IMR-90 (cell line): ENCODE data around the gene TUBA1A. TPM values are rescaled to one million over a fixed set of nuclear protein-coding genes. Genes with fewer than 3 reads are reported as not detected.
"Not testable (repeated sequence)": the region's sequence is repeated elsewhere in the genome, so short reads cannot be mapped to it uniquely, and the experiment has no call there.

Experiments
- ATAC-seq: fragments of 200-7000 bp; cut with Tn5 transposase; 2 replicates; pipeline ENCODE4 v1.9.1; 2020; ENCODE audit warnings: low read depth, mild to moderate bottlenecking, moderate library complexity
- BruUV-seq: library from RNA; stranded (reverse); fragments of 400-500 nt; replicated peaks from 2 replicates; lab custom pipeline; 2021; lab: Mats Ljungman, UMichigan
- CTCF ChIA-PET: fragments of 300-600 bp; formaldehyde crosslinking; extraction: SDS; loops from one replicate; lab custom pipeline; 2021; ENCODE audit warnings: antibody characterized with exemption; lab: Yijun Ruan, JAX
- POLR2A ChIA-PET: fragments of 300-600 bp; sonication (Branson Sonifier 250); formaldehyde crosslinking; loops from one replicate; lab custom pipeline; 2022; ENCODE audit warnings: antibody characterized with exemption; ENCODE audit not compliant: unreplicated experiment; lab: Charles Lee
- DNase-seq: peaks from one replicate; pipeline ENCODE4 v3.0.0; 2013
- H2AFZ ChIP-seq: replicated peaks from 2 replicates; pipeline ENCODE3; 2013; ENCODE audit warnings: low read length, mild to moderate bottlenecking; ENCODE audit not compliant: poor library complexity
- H2AK5ac ChIP-seq: 2 replicates; pipeline ENCODE4 v1.6.1; 2013; ENCODE audit warnings: low read depth, low read length, inconsistent platforms
- H2AK9ac ChIP-seq: replicated peaks from 2 replicates; pipeline ENCODE3; 2013; ENCODE audit warnings: mild to moderate bottlenecking, low read depth, low read length, moderate library complexity; ENCODE audit not compliant: poor library complexity
- H2BK120ac ChIP-seq: 2 replicates; pipeline ENCODE4 v1.6.1; 2013; ENCODE audit warnings: low read depth, low read length, inconsistent platforms
- H2BK15ac ChIP-seq: 3 replicates; pipeline ENCODE4 v1.6.1; 2013; ENCODE audit warnings: low read depth, low read length, inconsistent platforms
- H2BK20ac ChIP-seq: 2 replicates; pipeline ENCODE4 v1.6.1; 2013; ENCODE audit warnings: low read depth, mild to moderate bottlenecking, inconsistent platforms, low read length, moderate library complexity
- H2BK5ac ChIP-seq: 2 replicates; pipeline ENCODE4 v1.6.1; 2013; ENCODE audit warnings: mild to moderate bottlenecking, low read depth, low read length, inconsistent platforms; ENCODE audit not compliant: poor library complexity, severe bottlenecking
- H3K14ac ChIP-seq: replicated peaks from 2 replicates; pipeline ENCODE4 v1.6.1; 2013; ENCODE audit warnings: low read depth, low read length, inconsistent platforms
- H3K18ac ChIP-seq: 2 replicates; pipeline ENCODE4 v1.6.1; 2013; ENCODE audit warnings: low read depth, low read length, control low read depth
- H3K23ac ChIP-seq: 2 replicates; pipeline ENCODE4 v1.6.1; 2013; ENCODE audit warnings: low read depth, low read length, inconsistent platforms
- H3K27ac ChIP-seq: 2 replicates; pipeline ENCODE4 v1.5.1; 2013; ENCODE audit warnings: mild to moderate bottlenecking, control low read depth, low read length; ENCODE audit not compliant: insufficient read depth
- H3K27me3 ChIP-seq: 2 replicates; pipeline ENCODE4 v1.6.1; 2013; ENCODE audit warnings: low read length; ENCODE audit not compliant: control insufficient read depth, insufficient read depth
- H3K36me3 ChIP-seq: 2 replicates; pipeline ENCODE4 v1.6.1; 2013; ENCODE audit warnings: low read length, mixed read lengths; ENCODE audit not compliant: control insufficient read depth, insufficient read depth
- H3K4ac ChIP-seq: 2 replicates; pipeline ENCODE4 v1.6.1; 2013; ENCODE audit warnings: low read depth, low read length, inconsistent platforms
- H3K4me1 ChIP-seq: 2 replicates; pipeline ENCODE4 v1.6.1; 2013; ENCODE audit warnings: low read length, mixed read lengths; ENCODE audit not compliant: control insufficient read depth, insufficient read depth
- H3K4me2 ChIP-seq: 2 replicates; pipeline ENCODE4 v1.6.1; 2013; ENCODE audit warnings: low read depth, mild to moderate bottlenecking, control low read depth, low read length, moderate library complexity
- H3K4me3 ChIP-seq: 2 replicates; pipeline ENCODE4 v1.5.1; 2013; ENCODE audit warnings: low read depth, mild to moderate bottlenecking, control low read depth, low read length, moderate library complexity; ENCODE audit not compliant: insufficient read depth
- H3K56ac ChIP-seq: 2 replicates; pipeline ENCODE4 v1.6.1; 2013; ENCODE audit warnings: low read length, inconsistent platforms; ENCODE audit not compliant: insufficient read depth; ENCODE audit errors: extremely low read depth
- H3K79me1 ChIP-seq, 2 experiments: 2 replicates each; pipeline ENCODE4 v1.6.1; 2013; ENCODE audit warnings: low read length in 2 of 2, inconsistent platforms in 1 of 2, low read depth in 1 of 2
- H3K9ac ChIP-seq: 2 replicates; pipeline ENCODE4 v1.6.1; 2013; ENCODE audit warnings: low read depth, low read length, control low read depth
- H3K9me1 ChIP-seq: 2 replicates; pipeline ENCODE4 v1.6.1; 2013; ENCODE audit warnings: low read length, inconsistent platforms; ENCODE audit not compliant: insufficient read depth
- H3K9me3 ChIP-seq: 2 replicates; pipeline ENCODE4 v1.6.1; 2013; ENCODE audit warnings: low read length; ENCODE audit not compliant: control insufficient read depth, insufficient read depth
- H4K20me1 ChIP-seq: 2 replicates; pipeline ENCODE4 v1.6.1; 2013; ENCODE audit warnings: low read length, inconsistent platforms; ENCODE audit not compliant: insufficient read depth
- H4K5ac ChIP-seq: 2 replicates; pipeline ENCODE4 v1.6.1; 2013; ENCODE audit warnings: mild to moderate bottlenecking, low read depth, low read length, control low read depth
- H4K8ac ChIP-seq, 2 experiments: 2 replicates each; pipeline ENCODE4 v1.6.1; 2013; ENCODE audit warnings: low read depth in 2 of 2, low read length in 2 of 2, control low read depth in 1 of 2, inconsistent platforms in 1 of 2
- H4K91ac ChIP-seq: 2 replicates; pipeline ENCODE4 v1.6.1; 2013; ENCODE audit warnings: low read depth, low read length, inconsistent platforms; ENCODE audit not compliant: insufficient read depth
- WGBS, 2 experiments: methylation state at CpG; one replicate each; pipeline versions ENCODE4 v1.1.5 to v1.1.7; 2013; ENCODE audit warnings: missing lambda C conversion rate in 2 of 2; ENCODE audit not compliant: insufficient read length in 1 of 2; ENCODE audit errors: extremely low coverage in 2 of 2; 5-methylcytosine and 5-hydroxymethylcytosine counted together
- dilution Hi-C: fragments of 300-500 bp; cut with HindIII; formaldehyde crosslinking; loops from one replicate; pipeline ENCODE4 v1.14.3; 2018; ENCODE audit warnings: low sequenced_read_pairs; ENCODE audit not compliant: unreplicated experiment
- in situ Hi-C: fragments of 300-500 bp; cut with MboI; formaldehyde crosslinking; loops from 3 replicates; pipeline ENCODE4 v1.14.3; 2019; ENCODE audit warnings: low sequenced_read_pairs, inconsistent platforms, mixed read lengths
- intact Hi-C: fragments of 100-400 bp; cut with micrococcal nuclease; formaldehyde crosslinking; loops from 2 replicates; pipeline ENCODE4 v1.10.0; 2022
- polyA plus RNA-seq, 3 experiments: library from polyadenylated mRNA; depleted of rRNA; stranded (reverse); fragments of >200 nt; gene quantifications; 2 replicates each; pipeline ENCODE4 v1.2.3, GENCODE V29; 2012; ENCODE audit warnings: low replicate concordance in 1 of 3
- total RNA-seq: library from RNA; depleted of rRNA; stranded (reverse); fragments of >200 nt; gene quantifications from 2 replicates; pipeline ENCODE4 v1.2.3, GENCODE V29; 2012

The TUBA1A gene
- total and polyA plus RNA-seq, 2 of the 4 experiments (the other 2 are of a cell fraction), result 2,105 to 2,832 TPM

GRCh38 chr12:49191498-49191897, 2.6 kb upstream of the TUBA1A start:
- H3K36me3 ChIP-seq, H2AK5ac ChIP-seq, H3K9me1 ChIP-seq, H3K56ac ChIP-seq, H3K4me2 ChIP-seq, H3K9ac ChIP-seq, H2BK15ac ChIP-seq, CTCF ChIA-PET, H3K27ac ChIP-seq, H4K5ac ChIP-seq, H3K23ac ChIP-seq, H4K8ac ChIP-seq, H3K4me1 ChIP-seq, H2BK5ac ChIP-seq, H2BK20ac ChIP-seq, H3K4me3 ChIP-seq, H3K18ac ChIP-seq, H3K27me3 ChIP-seq, H3K4ac ChIP-seq, H4K91ac ChIP-seq, ATAC-seq, H2BK120ac ChIP-seq, H2AK9ac ChIP-seq, H3K14ac ChIP-seq, H2AFZ ChIP-seq, DNase-seq, intact Hi-C loops, H3K9me3 ChIP-seq, in situ Hi-C loops, BruUV-seq, dilution Hi-C loops: not testable (repeated sequence)
- Histone ChIP-seq H4K20me1 (peaks cover 13% of the 10 kb centered on the region), H3K79me1 (peaks cover 3 to 15% of the 10 kb centered on the region in 2 experiments; a peak in 3 of 4 replicates)
- 100% methylated on average over 1 of the region's 6 CpGs; no CpG with 5 or more reads in 1 of the 2 experiments for WGBS, 2 experiments
- POLR2A ChIA-PET, result interaction anchor here (0.6 kb wide), 2 partner anchors 42 to 80 kb away, joined by 3 to 4 read pairs; no protein-coding TSS in a partner anchor
